GM10266 (cell line): Measurements from ENCODE around the gene ADAMTS10.
A peak's percentile ranks its signal among the peaks of the same experiment; 100 is the strongest.
"Not testable (repeated sequence)": the region's sequence is repeated elsewhere in the genome, so short reads cannot be mapped to it uniquely, and the experiment has no call there.

ENCODE experiments used
- DNase-seq: peaks from one replicate; pipeline ENCODE4 v3.0.0; 2012; ENCODE audit errors: extremely low spot score
- CTCF ChIP-seq: IDR thresholded peaks from 2 replicates; pipeline ENCODE4 v1.5.1; 2012; ENCODE audit warnings: mild to moderate bottlenecking, low read depth; ENCODE audit not compliant: control insufficient read depth, insufficient read depth; ENCODE audit errors: missing control alignments

The ADAMTS10 gene

GRCh38 chr19:8569066-8569771 lies 41.3 kb downstream of the ADAMTS10 start:
- DNase-seq = peak; percentile 83
- TF ChIP-seq CTCF = no peak

- no peak for DNase-seq
- TF ChIP-seq CTCF = no peak
These were observed 42.9 kb downstream of the ADAMTS10 start for GRCh38 chr19:8567522-8568172.

GRCh38 chr19:8566855-8567254 lies 43.7 kb downstream of the ADAMTS10 start:
- DNase-seq = no peak
- no peak for TF ChIP-seq CTCF

- not testable (repeated sequence) for DNase-seq
These were observed 45.6 kb downstream of the ADAMTS10 start for GRCh38 chr19:8564866-8565265.

GRCh38 chr19:8561075-8561764 lies 49.3 kb downstream of the ADAMTS10 start:
- no peak for TF ChIP-seq CTCF
- no peak for DNase-seq

GRCh38 chr19:8558325-8558724 lies 52.2 kb downstream of the ADAMTS10 start:
- TF ChIP-seq CTCF = no peak
- no peak for DNase-seq

GRCh38 chr19:8557642-8558238 lies 52.8 kb downstream of the ADAMTS10 start:
- DNase-seq = no peak
- no peak for TF ChIP-seq CTCF

GRCh38 chr19:8553729-8554128 lies 56.8 kb downstream of the ADAMTS10 start:
- DNase-seq = not testable (repeated sequence)
